ENCODE data around the gene ABL2.
A peak's percentile ranks its signal among the peaks of the same experiment; 100 is the strongest.
"Not testable (repeated sequence)": the region's sequence is repeated elsewhere in the genome, so short reads cannot be mapped to it uniquely, and the experiment has no call there.

ABL2 gene

GRCh38 chr1:179175011-179175841 lies 54.3 kb downstream of the ABL2 start:
- Mint-ChIP-seq H3K9me3 (no peaks in the 10 kb centered on the region), H3K27ac (peak overlapping the region; percentile 64), H3K4me3 (no peak overlapping the region), H3K36me3 (no peaks in the 10 kb centered on the region), H3K4me1 (peaks cover 2% of the 10 kb centered on the region), H3K27me3 (no peaks in the 10 kb centered on the region)
- no peak for ATAC-seq (ENCODE audit: low read depth)
- no peak for DNase-seq (ENCODE audit: low spot score in 2 of 2)

DNA sequence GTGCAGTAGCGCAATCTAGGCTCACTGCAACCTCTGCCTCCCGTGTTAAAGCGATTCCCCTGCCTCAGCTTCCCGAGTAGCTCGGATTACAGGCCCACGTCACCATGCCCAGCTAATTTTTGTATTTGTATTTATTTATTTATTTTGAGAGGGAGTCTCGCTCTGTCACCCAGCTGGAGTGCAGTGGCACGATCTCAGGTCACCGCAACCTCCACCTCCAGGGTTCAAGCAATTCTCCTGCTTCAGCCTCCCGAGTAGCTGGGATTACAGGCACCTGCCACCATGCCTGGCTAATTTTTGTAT lies 59.1 kb downstream of the ABL2 start:
- not testable (repeated sequence) for H3K4me3 Mint-ChIP-seq, H3K27me3 Mint-ChIP-seq

DNA sequence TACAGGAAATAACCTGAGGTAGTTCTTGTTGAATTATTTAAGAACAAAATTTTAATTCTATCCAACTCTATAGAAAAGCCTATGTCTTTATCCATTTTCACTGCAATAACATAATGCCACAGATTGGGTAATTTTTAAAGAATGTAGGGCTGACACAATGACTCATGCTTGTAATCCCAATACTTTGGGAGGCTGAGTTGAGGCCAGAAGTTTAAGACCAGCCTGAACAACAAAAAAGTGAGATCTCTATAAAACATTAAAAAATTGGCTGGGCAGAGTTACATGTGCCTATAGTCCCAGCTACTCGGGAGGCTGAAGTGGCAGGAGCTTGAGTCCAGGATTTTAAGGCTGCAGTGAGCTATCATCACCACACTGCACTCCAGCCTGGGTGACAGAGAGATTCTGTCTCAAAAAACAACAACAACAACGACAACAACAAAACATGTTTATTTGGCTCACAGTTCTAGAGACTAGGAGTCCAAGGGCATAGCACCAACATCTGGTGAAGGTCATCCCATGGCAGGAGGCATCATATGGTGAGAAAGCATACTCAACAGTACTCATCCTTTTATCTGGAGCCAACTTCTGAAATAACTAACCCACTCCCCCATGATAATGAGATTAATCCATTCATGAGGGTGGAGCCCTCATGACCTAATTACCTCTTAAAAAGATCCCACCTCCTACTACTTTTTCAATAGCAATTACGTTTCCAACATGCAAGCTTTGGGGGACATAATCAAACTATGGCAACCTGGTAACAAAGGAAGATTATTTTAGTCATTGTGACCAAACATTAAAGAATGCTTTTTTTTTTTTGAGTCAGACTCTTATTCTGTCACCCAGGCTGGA lies 59.6 kb downstream of the ABL2 start:
- no peak for DNase-seq (ENCODE audit: low spot score in 2 of 2)
- no peak overlapping the region for H3K27ac Mint-ChIP-seq
- no peaks in the 10 kb centered on the region for H3K9me3 Mint-ChIP-seq
- no peaks in the 10 kb centered on the region for H3K36me3 Mint-ChIP-seq
- no peak overlapping the region for H3K4me3 Mint-ChIP-seq
- no peaks in the 10 kb centered on the region for H3K27me3 Mint-ChIP-seq
- ATAC-seq (ENCODE audit: low read depth): no peak
- peaks cover 9% of the 10 kb centered on the region for H3K4me1 Mint-ChIP-seq

More for the DNA sequence above, 59.1 kb downstream of the ABL2 start:
- not testable (repeated sequence) for H3K36me3 Mint-ChIP-seq; H3K4me1 Mint-ChIP-seq; H3K27ac Mint-ChIP-seq; H3K9me3 Mint-ChIP-seq; ATAC-seq (ENCODE audit: low read depth); DNase-seq (ENCODE audit: low spot score in 2 of 2)

DNA sequence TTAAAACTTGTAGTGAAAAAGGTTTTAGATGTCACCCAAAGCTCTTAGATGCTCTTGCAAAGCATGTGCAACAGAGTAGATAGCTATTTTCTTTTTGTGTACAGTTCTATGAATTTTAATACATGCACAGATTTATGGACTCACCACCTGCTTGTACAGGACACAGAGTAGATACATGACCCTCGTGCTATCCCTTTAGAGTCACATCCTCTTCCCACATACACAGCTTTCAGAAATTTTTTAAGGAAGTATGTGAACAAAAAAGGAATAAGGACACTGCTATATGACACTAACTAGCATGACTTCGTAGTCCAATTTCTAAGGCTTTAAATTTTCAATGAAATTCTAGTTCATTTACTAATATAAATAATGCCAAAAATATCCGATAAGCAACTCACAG lies 60.9 kb downstream of the ABL2 start:
- Mint-ChIP-seq H3K9me3 (no peaks in the 10 kb centered on the region), H3K4me1 (peaks cover 11% of the 10 kb centered on the region), H3K4me3 (no peak overlapping the region), H3K27ac (no peak overlapping the region), H3K27me3 (no peaks in the 10 kb centered on the region), H3K36me3 (peaks cover 2% of the 10 kb centered on the region)
- ATAC-seq (ENCODE audit: low read depth): no peak
- DNase-seq (ENCODE audit: low spot score in 2 of 2): no peak

DNA sequence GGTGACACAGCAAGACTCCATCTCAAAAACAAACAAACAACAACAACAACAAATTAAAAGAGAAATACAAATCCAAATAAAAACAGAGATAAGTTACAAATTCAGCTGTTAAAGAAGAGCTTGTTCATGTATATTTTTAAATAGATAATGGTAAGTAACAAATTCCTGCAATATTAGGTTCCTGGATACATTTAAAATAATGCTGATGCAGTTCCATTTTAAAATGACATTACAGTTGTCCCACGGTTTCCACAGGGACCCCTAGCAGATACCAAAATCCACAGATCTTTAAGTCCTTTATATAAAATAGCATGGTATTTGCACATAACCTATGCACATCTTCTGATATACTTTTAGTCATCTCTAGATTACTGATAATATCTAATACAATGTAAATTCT lies 61.5 kb downstream of the ABL2 start:
- Mint-ChIP-seq H3K9me3 (no peaks in the 10 kb centered on the region), H3K4me3 (no peak overlapping the region), H3K36me3 (peaks cover 2% of the 10 kb centered on the region), H3K27ac (no peak overlapping the region), H3K27me3 (no peaks in the 10 kb centered on the region), H3K4me1 (peaks cover 11% of the 10 kb centered on the region)
- ATAC-seq (ENCODE audit: low read depth) (no peak), DNase-seq (ENCODE audit: low spot score in 2 of 2) (no peak)

DNA sequence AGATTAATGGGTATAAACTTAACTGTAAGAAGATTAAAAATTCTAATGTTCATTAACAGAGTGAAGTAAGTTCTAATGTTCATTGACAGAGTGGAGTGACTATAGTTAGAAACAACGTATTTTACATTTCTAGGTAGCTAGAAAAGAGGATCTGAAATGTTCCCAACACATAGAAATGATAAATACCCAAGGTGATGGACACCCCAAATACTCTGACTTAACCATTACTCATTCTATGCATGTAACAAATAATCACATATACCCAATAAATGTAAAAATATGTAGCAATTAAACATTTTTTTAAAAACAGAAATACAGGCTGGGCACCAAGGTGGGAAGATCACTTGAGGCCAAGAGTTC lies 62.1 kb downstream of the ABL2 start:
- Mint-ChIP-seq H3K4me1 (peaks cover 11% of the 10 kb centered on the region), H3K36me3 (peaks cover 2% of the 10 kb centered on the region), H3K4me3 (no peak overlapping the region), H3K27ac (peak overlapping the region; percentile 36), H3K9me3 (no peaks in the 10 kb centered on the region), H3K27me3 (no peaks in the 10 kb centered on the region)
- no peak for DNase-seq (ENCODE audit: low spot score in 2 of 2)
- ATAC-seq (ENCODE audit: low read depth): no peak

- Mint-ChIP-seq H3K9me3 (no peaks in the 10 kb centered on the region), H3K27ac (peak overlapping the region; percentile 36), H3K36me3 (peaks cover 4% of the 10 kb centered on the region), H3K4me1 (peaks cover 12% of the 10 kb centered on the region), H3K4me3 (no peak overlapping the region), H3K27me3 (no peaks in the 10 kb centered on the region)
- no peak for DNase-seq (ENCODE audit: low spot score in 2 of 2)
- no peak for ATAC-seq (ENCODE audit: low read depth)
Measured at GRCh38 chr1:179166663-179167417, 62.6 kb downstream of the ABL2 start.

DNA sequence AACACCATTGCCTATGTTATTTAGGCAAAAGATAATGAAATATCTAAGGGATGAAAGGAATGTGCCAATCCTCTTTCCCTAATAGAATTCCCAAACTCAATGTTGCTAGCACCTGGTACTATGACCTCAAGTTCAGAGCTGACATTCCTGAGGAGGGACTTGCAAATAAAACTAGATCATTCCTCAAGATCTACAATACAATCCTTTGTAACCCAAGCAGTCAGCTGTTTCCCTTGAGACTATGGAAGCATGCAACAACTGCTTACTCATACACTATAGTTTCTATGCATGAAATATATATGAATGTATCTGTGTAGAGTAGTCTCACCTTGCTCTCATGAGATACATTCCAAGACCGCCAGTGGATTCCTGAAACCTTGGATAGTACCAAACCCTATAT lies 65.0 kb downstream of the ABL2 start:
- no peak for DNase-seq (ENCODE audit: low spot score in 2 of 2)

DNA sequence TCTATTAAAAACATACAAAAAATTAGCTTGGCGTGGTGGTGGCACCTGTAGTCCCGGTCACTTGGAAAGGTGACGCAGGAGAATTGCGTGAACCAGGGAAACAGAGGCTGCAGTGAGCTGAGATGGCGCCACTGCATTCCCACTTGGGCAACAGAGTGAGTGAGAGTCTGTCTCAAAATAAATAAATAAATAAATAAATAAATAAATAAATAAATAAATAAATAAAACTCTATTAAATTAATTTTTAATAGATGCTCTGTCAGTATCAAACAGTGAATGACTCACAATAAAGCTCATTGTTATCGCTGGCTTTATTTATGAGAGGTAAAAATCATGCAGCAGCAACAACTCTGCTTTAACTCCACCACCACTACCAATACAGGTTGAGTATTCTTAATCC lies 72.8 kb downstream of the ABL2 start:
- Mint-ChIP-seq H3K27ac (no peak overlapping the region), H3K4me1 (peaks cover 18% of the 10 kb centered on the region), H3K27me3 (no peaks in the 10 kb centered on the region), H3K4me3 (no peak overlapping the region), H3K9me3 (no peaks in the 10 kb centered on the region), H3K36me3 (peaks cover 5% of the 10 kb centered on the region)
- DNase-seq (ENCODE audit: low spot score in 2 of 2) (no peak), ATAC-seq (ENCODE audit: low read depth) (no peak)

More for the DNA sequence above, 65.0 kb downstream of the ABL2 start:
- ATAC-seq (ENCODE audit: low read depth): no peak
- Mint-ChIP-seq H3K9me3 (no peaks in the 10 kb centered on the region), H3K27ac (no peak overlapping the region), H3K4me3 (no peak overlapping the region), H3K4me1 (peaks cover 13% of the 10 kb centered on the region), H3K36me3 (peaks cover 5% of the 10 kb centered on the region), H3K27me3 (no peaks in the 10 kb centered on the region)

GRCh38 chr1:179156026-179156425 lies 73.5 kb downstream of the ABL2 start:
- Mint-ChIP-seq H3K27ac (no peak overlapping the region), H3K36me3 (peaks cover 7% of the 10 kb centered on the region), H3K4me1 (peaks cover 20% of the 10 kb centered on the region), H3K27me3 (no peaks in the 10 kb centered on the region), H3K9me3 (peaks cover 2% of the 10 kb centered on the region), H3K4me3 (no peak overlapping the region)
- DNase-seq (ENCODE audit: low spot score in 2 of 2) (no peak), ATAC-seq (ENCODE audit: low read depth) (no peak)

- no peak for DNase-seq (ENCODE audit: low spot score in 2 of 2)
- Mint-ChIP-seq H3K4me1 (peaks cover 24% of the 10 kb centered on the region), H3K4me3 (no peak overlapping the region), H3K36me3 (peaks cover 8% of the 10 kb centered on the region), H3K27me3 (no peaks in the 10 kb centered on the region), H3K9me3 (peaks cover 2% of the 10 kb centered on the region), H3K27ac (no peak overlapping the region)
- no peak for ATAC-seq (ENCODE audit: low read depth)
Measured at GRCh38 chr1:179155615-179156014, 73.9 kb downstream of the ABL2 start.

- Mint-ChIP-seq H3K4me3 (no peak overlapping the region), H3K36me3 (peaks cover 10% of the 10 kb centered on the region), H3K27ac (no peak overlapping the region), H3K9me3 (peaks cover 2% of the 10 kb centered on the region), H3K27me3 (no peaks in the 10 kb centered on the region), H3K4me1 (peaks cover 24% of the 10 kb centered on the region)
- no peak for ATAC-seq (ENCODE audit: low read depth)
- no peak for DNase-seq (ENCODE audit: low spot score in 2 of 2)
Measured at GRCh38 chr1:179154437-179154836, 75.0 kb downstream of the ABL2 start.

- DNase-seq (ENCODE audit: low spot score in 2 of 2) (no peak), ATAC-seq (ENCODE audit: low read depth) (no peak)
- no peak overlapping the region for H3K27ac Mint-ChIP-seq
- no peaks in the 10 kb centered on the region for H3K27me3 Mint-ChIP-seq
- peaks cover 24% of the 10 kb centered on the region for H3K4me1 Mint-ChIP-seq
- no peak overlapping the region for H3K4me3 Mint-ChIP-seq
- peaks cover 18% of the 10 kb centered on the region for H3K36me3 Mint-ChIP-seq
- peaks cover 2% of the 10 kb centered on the region for H3K9me3 Mint-ChIP-seq
Measured at GRCh38 chr1:179153217-179153616, 76.3 kb downstream of the ABL2 start.

Data from memory B cell (primary cell).